SK-N-SH (cell line): ENCODE results near the gene BSN.

Experiments used
- CTCF ChIP-seq: fragments of 200-600 bp; sonication (generic); IDR thresholded peaks from 2 replicates; pipeline ENCODE4 v1.6.1; 2017; ENCODE audit warnings: antibody characterized with exemption, mild to moderate bottlenecking, moderate library complexity
- EP300 ChIP-seq, 2 experiments: IDR thresholded peaks; 2 replicates each; pipeline versions ENCODE4 v1.4.0 to v1.6.1; 2012; ENCODE audit warnings: borderline replicate concordance in 1 of 2, low read depth in 1 of 2, low read length in 1 of 2
- JUND ChIP-seq: IDR thresholded peaks from 2 replicates; pipeline ENCODE4 v1.4.0; 2012
- MAX ChIP-seq: IDR thresholded peaks from 2 replicates; pipeline ENCODE4 v1.4.0; 2012; ENCODE audit warnings: low read depth
- NFIC ChIP-seq: IDR thresholded peaks from 2 replicates; pipeline ENCODE4 v1.4.0; 2012; ENCODE audit warnings: borderline replicate concordance
- POLR2AphosphoS5 ChIP-seq: IDR thresholded peaks from 2 replicates; pipeline ENCODE4 v1.6.1; 2012; ENCODE audit warnings: low read depth, low read length
- RAD21 ChIP-seq: IDR thresholded peaks from 2 replicates; pipeline ENCODE4 v1.6.1; 2012; ENCODE audit warnings: mild to moderate bottlenecking, low read length
- REST ChIP-seq: IDR thresholded peaks from 2 replicates; pipeline ENCODE4 v1.6.1; 2012; ENCODE audit warnings: mild to moderate bottlenecking, low read depth, low read length, moderate library complexity
- RFX5 ChIP-seq: IDR thresholded peaks from 2 replicates; pipeline ENCODE4 v1.6.1; 2012; ENCODE audit warnings: mild to moderate bottlenecking, improper control_type of control experiment, low read length
- SIN3A ChIP-seq: IDR thresholded peaks from 2 replicates; pipeline ENCODE4 v1.6.1; 2012; ENCODE audit warnings: low read depth, mild to moderate bottlenecking, low read length, moderate library complexity, borderline replicate concordance
- SMC3 ChIP-seq: IDR thresholded peaks from 2 replicates; pipeline ENCODE4 v1.6.1; 2012; ENCODE audit warnings: low read depth, low read length, improper control_type of control experiment

GRCh38 chr3:49664300-49664699, 110.0 kb downstream of the BSN start:
- TF ChIP-seq RAD21: no peak
- TF ChIP-seq CTCF: no peak
- no peak for TF ChIP-seq REST
- no peak for TF ChIP-seq SMC3
- TF ChIP-seq MAX: no peak
- TF ChIP-seq POLR2AphosphoS5: no peak
- no peak for TF ChIP-seq SIN3A
- TF ChIP-seq EP300 (IDR thresholded peaks at IDR 0.05; ENCODE audit: borderline replicate concordance in 1 of 2, low read depth in 1 of 2, low read length in 1 of 2): no peak
- no peak for TF ChIP-seq NFIC
- no peak for TF ChIP-seq RFX5
- no peak for TF ChIP-seq JUND
